ENCODE results near the gene RPUSD3. TPM values are rescaled to one million over a fixed set of nuclear protein-coding genes. Genes with fewer than 3 reads are reported as not detected.
A peak's percentile ranks its signal among the peaks of the same experiment; 100 is the strongest.

Gene RPUSD3
- total RNA-seq, 1 donor from 2014 or later: 15.9 TPM

DNA sequence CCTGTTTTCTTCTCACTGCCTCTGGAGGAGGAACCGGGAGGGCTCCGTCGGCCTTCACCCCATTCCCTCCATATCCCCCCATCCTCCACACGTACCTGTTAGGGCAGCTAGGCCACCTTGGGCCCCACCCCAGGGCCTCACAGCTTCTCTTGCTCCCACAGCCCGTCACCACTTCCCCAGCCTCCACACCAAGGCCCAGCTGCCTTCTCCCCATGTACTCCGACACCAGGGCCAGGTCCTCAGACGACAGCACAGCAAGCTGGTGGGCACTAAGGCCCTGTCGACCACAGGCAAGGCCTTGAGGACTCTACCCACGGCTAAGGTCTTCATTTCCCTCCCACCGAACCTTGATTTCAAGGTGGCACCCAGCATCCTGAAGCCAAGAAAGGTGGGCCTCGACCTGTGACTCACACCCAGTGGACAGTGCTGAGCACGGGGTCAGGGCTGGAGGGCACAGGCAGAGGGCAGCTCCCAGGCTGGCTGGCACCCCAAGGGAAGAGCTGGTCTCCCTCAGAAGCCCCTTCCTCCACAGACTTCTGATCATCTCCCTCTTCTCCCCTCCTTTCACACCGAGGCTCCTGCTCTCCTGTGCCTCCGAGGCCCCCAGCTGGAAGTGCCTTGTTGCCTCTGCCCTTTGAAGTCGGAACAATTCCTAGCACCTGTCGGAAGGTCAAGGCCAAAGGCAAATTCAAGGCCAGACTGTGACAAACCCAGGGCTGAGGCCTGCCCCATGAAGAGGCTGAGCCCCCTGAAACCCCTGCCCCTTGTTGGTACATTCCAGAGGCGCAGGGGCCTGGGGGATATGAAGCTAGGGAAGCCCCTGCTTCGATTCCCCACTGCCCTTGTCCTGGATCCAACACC, 9.1 kb downstream of the RPUSD3 start:
- no peak for DNase-seq (ENCODE audit: low read depth in 2 of 2)

DNA sequence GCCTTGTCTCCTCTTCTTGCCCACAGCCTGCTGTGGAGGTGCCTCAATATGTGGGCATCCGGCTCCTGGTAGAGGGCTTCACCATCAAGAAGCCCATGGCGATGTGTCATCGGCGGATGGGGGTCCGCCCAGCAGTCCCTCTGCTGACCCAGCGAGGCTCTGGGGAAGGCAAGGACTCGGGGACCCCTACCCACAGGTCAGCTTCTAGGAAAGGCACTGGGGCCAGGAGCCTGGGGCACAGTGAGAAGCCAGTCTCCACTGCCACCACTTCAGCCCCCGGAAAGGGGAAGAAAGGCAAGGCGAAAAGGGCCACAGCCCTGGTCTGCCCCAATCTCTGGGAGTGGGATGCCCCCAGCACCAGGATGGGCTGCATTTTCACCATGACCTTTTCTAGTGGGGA, 10.7 kb downstream of the RPUSD3 start:
- DNase-seq (ENCODE audit: low read depth in 2 of 2): no peak

DNA sequence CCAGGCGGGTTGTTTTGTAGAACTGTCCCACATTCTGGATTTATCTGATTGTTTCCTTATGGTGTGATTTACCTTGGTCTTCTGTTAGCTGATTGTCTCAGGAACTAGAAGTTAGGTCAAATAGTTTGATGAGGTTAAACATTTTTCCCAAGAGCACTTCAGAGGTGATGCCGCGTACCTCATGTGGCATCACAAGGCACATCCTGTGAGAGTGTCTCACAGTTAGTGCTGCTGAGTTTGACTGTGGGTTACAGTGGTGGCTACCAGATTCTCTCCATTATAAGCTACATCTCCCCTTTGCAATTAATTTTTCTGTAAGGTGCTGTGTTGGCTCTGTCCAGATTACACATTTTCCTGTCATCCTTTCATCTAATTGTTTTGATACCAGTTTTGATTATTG, 12.6 kb downstream of the RPUSD3 start:
- no peak for DNase-seq (ENCODE audit: low read depth in 2 of 2)

GRCh38 chr3:9828801-9829755, 14.7 kb downstream of the RPUSD3 start:
- no peak for DNase-seq (ENCODE audit: low read depth in 2 of 2)

DNA sequence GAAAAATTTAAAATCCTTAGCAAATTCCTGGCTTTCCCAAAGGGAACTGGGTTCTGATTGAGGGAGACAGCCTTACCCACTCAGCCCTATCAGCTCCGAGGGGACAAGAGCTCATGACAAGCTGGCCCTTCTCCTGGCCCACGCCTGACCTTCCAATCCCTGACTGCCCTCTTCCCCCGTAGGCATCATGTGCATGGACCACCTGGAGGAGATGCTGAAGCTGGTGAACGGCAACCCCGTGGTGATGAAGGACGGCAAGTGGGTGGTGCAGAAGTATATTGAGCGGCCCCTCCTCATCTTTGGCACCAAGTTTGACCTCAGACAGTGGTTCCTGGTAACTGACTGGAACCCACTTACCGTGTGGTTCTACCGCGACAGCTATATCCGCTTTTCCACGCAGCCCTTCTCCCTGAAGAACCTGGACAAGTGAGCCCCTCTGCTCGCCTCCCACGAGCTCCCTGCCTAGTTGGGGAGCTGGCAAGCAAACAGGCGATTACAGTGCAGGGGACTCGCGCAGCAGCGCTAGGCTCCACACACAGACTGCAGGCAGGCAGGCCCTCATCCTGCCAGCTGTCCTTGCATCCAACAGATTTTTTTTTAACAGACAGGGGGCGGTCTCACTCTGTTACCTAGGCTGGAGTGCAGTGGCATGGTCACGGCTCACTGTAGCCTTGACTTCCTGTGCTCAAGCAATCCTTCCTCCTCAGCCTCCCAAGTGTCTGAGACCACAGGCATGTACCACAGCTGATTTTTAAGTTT, 16.8 kb downstream of the RPUSD3 start:
- peak; percentile 24 to 35 for DNase-seq (ENCODE audit: low read depth in 2 of 2)

DNA sequence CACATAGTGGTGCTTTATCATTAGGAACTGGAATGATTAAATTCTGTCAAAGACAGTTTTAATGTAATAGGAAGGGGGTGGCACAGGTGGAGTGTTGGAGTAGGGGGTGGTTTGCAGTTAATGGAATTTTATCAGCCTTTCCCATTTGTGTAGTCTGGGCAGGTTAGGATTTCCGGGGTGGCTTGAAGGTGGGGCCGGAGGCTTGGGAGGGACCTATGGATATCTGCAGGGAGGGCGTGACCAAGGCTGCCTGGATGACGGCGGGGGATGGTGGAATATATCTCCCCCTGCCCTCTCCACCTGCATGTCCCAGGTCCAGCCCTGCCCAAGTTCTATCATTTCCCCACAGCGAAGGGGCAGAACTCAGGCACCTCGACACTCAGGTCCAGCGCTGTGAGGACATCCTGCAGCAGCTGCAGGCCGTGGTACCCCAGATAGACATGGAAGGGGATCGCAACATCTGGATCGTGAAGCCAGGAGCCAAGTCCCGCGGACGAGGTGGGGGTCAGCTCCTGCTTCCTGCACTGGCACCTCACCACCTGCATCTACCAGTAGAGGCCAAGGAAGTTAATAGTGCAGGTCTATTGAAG, 18.3 kb downstream of the RPUSD3 start:
- DNase-seq (ENCODE audit: low read depth in 2 of 2): no peak

DNA sequence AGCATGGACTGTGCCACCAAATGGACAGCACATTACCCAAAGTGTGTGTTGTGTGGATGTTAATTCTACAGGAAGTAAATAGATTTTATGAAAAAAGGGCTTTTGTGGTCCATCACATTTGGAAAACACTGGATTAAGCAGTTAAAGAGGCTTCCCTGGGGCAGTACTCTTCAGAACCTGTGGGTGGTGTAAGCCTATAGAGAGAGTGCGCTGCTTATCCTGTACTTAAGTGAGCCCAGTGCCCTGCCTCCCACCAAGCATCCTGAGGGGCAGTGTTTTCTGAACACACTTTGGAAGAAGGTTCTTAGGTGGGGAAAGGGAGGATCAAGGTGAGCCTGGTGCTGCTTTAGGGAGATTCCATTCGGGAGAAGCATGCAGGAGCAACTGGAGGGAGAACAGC, 22.9 kb downstream of the RPUSD3 start:
- peak; percentile 41 to 46 for DNase-seq (ENCODE audit: low read depth in 2 of 2)

- no peak for DNase-seq (ENCODE audit: low read depth in 2 of 2)
Measured at GRCh38 chr3:9820543-9820942, 23.3 kb downstream of the RPUSD3 start.

DNA sequence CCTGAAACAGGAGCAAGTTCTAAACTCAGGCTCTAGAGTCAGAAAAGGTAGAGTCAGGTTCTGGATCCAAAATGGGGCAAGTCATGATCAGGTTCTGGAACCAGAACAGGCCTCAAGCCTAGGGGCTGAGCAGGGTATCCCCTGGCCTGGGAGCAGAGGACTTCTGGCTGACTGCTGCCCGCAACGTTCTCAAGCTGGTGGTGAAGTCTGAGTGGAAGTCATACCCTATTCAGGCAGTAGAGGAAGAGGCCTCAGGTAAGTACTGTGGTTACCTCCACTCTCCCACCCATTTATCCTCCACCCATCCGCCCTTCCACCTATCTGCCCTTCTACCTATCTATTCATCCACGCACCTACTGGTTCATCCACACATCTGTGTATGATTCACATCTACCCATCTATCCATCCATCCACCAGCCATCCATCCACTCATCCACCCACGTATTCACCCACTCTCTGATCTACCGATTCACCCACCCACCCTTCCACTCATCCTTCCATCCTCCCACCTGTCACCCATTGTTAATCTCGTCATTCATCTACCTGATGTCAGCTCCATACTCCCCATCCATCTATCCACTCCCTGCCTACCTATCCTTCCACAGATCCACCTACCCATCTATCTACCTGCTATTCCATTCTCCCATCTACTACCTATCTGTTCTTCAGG, 25.0 kb downstream of the RPUSD3 start:
- DNase-seq (ENCODE audit: low read depth in 2 of 2): no peak

GRCh38 chr3:9817436-9817835, 26.4 kb downstream of the RPUSD3 start:
- no peak for DNase-seq (ENCODE audit: low read depth in 2 of 2)

- DNase-seq (ENCODE audit: low read depth in 2 of 2): no peak
Measured at GRCh38 chr3:9815986-9816385, 27.8 kb downstream of the RPUSD3 start.

DNA sequence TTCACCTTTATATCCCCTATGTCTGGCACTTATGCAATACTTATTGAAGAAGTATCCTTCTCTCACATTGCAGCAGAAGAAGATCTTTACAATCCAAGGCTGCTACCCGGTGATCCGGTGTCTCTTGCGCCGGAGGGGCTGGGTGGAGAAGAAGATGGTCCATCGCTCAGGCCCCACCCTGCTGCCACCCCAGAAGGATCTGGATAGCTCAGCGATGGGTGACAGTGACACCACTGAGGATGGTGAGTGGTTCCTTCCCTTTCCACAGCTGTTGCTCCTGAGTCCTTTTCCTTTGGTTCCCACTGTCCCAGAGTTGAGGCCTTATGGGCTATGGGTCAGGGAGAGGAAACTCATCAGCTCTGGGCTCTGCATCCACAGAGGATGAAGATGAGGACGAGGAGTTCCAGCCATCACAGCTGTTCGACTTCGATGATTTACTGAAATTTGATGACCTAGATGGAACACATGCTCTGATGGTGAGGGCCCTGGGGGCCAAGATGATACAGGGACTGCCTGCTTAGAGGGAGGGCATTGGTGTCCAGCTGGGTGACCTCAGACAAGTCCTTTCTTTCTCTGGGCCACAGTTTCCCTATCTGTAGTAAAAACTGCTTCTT, 30.8 kb downstream of the RPUSD3 start:
- DNase-seq (ENCODE audit: low read depth in 2 of 2): no peak

- no peak for DNase-seq (ENCODE audit: low read depth in 2 of 2)
Measured at GRCh38 chr3:9810846-9811245, 33.0 kb downstream of the RPUSD3 start.

- peak in 1 of 2 donors; percentile 10 for DNase-seq (ENCODE audit: low read depth in 2 of 2)
Measured at GRCh38 chr3:9810433-9810770, 33.4 kb downstream of the RPUSD3 start.

- peak; percentile 59 to 60 for DNase-seq (ENCODE audit: low read depth in 2 of 2)
Measured at GRCh38 chr3:9809615-9810432, 34.0 kb downstream of the RPUSD3 start, which contains the start of gene TTLL3. Gene TTLL3 (plus strand): TSS chr3:9810262. CDS start chr3:9810662, 400 bp downstream.

DNA sequence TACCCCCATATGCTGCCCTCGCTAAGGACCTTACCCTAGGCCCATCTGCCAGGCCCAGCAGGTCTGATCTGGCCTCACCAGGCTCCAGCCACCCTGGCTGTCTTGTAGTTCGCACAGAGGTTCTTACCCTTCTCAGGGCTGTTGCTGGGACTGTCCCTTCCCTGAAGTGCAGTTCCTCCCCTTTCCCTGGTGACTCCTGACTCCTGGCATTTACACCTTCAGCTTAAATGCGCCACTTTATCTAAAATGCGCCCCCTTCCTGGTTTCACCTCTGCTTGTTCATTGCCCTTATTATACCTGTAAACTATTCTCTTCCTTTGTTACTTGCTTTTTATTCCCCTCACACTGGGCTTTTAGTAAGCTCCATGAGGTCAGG, 34.6 kb downstream of the RPUSD3 start:
- DNase-seq (ENCODE audit: low read depth in 2 of 2): no peak

- DNase-seq (ENCODE audit: low read depth in 2 of 2): peak; percentile 51 to 62
Measured at GRCh38 chr3:9808345-9809037, 35.3 kb downstream of the RPUSD3 start.

GRCh38 chr3:9807981-9808344, 35.8 kb downstream of the RPUSD3 start:
- no peak for DNase-seq (ENCODE audit: low read depth in 2 of 2)

Measured in lung microvascular endothelial cell (primary cell).